ENCODE data around the gene COL26A1.

The COL26A1 gene

DNA sequence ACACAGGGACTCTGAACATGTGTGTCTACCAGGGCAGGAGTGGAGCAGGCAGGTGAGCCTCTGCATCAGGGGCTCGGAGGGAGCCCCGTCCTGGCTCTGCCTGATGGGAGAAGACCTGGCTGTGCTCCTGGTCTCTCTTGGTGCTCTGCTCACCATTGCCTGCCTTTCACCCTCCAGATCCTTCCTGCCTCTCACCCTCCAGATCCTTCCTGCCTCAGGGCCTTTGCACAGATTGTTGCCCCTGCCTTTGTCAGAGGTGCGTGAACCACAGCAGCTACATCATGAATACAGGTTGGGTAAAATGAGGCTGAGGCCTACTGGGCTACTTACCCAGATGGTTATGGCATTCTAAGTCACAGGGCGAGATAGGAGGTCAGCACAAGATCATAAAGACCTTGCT is 16.6 kb downstream of the COL26A1 start:
- no peak for DNase-seq (ENCODE audit: low read depth in 2 of 2)
- TF ChIP-seq, protein P1, sequence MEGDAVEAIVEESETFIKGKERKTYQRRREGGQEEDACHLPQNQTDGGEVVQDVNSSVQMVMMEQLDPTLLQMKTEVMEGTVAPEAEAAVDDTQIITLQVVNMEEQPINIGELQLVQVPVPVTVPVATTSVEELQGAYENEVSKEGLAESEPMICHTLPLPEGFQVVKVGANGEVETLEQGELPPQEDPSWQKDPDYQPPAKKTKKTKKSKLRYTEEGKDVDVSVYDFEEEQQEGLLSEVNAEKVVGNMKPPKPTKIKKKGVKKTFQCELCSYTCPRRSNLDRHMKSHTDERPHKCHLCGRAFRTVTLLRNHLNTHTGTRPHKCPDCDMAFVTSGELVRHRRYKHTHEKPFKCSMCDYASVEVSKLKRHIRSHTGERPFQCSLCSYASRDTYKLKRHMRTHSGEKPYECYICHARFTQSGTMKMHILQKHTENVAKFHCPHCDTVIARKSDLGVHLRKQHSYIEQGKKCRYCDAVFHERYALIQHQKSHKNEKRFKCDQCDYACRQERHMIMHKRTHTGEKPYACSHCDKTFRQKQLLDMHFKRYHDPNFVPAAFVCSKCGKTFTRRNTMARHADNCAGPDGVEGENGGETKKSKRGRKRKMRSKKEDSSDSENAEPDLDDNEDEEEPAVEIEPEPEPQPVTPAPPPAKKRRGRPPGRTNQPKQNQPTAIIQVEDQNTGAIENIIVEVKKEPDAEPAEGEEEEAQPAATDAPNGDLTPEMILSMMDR (IDR thresholded peaks at IDR 0.05; ENCODE audit: low read depth, low read length), result no peak
- no peak overlapping the region for H3K4me3 ChIP-seq (replicated peaks in 1 of 2; ENCODE audit: low read depth in 2 of 2, low read length in 2 of 2)

GRCh38 chr7:101381549-101382111 is 19.0 kb downstream of the COL26A1 start:
- no peak for DNase-seq (ENCODE audit: low read depth in 2 of 2)
- H3K4me3 ChIP-seq (replicated peaks in 1 of 2; ENCODE audit: low read depth in 2 of 2, low read length in 2 of 2), result no peak overlapping the region
- TF ChIP-seq, protein P1 (IDR thresholded peaks at IDR 0.05; ENCODE audit: low read depth, low read length), result no peak

- no peak for DNase-seq (ENCODE audit: low read depth in 2 of 2)
Measured at GRCh38 chr7:101382937-101383336, 20.3 kb downstream of the COL26A1 start.

DNA sequence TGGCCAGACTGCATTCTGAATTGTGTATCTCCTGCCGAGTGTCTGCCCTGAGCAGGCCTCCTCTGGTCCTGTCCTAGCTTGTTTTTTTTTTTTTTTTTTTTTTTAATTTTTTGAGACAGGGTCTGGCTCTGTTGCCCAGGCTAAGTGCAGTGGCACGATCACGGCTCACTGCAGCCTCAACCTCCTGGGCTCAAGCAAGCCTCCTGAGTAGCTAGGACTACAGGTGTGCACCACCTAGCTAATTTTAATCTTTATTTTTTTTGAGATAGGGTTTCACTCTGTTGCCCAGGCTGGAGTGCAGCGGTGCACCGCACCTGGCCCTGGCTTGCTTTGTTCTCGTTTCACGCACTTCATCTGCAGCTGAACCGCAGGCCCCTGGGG is 23.5 kb downstream of the COL26A1 start:
- TF ChIP-seq, protein P1 (IDR thresholded peaks at IDR 0.05; ENCODE audit: low read depth, low read length), result no peak
- no peak for DNase-seq (ENCODE audit: low read depth in 2 of 2)
- H3K4me3 ChIP-seq (replicated peaks in 1 of 2; ENCODE audit: low read depth in 2 of 2, low read length in 2 of 2), result no peak overlapping the region

More at GRCh38 chr7:101382937-101383336, 20.3 kb downstream of the COL26A1 start:
- TF ChIP-seq, protein P1 (IDR thresholded peaks at IDR 0.05; ENCODE audit: low read depth, low read length), result no peak
- H3K4me3 ChIP-seq (replicated peaks in 1 of 2; ENCODE audit: low read depth in 2 of 2, low read length in 2 of 2), result no peak overlapping the region

- TF ChIP-seq, protein P1 (IDR thresholded peaks at IDR 0.05; ENCODE audit: low read depth, low read length), result no peak
- DNase-seq (ENCODE audit: low read depth in 2 of 2), result no peak
- H3K4me3 ChIP-seq (replicated peaks in 1 of 2; ENCODE audit: low read depth in 2 of 2, low read length in 2 of 2), result peak overlapping the region in 1 of 2 donors; percentile 18
Measured at GRCh38 chr7:101386558-101387231, 24.0 kb downstream of the COL26A1 start.

DNA sequence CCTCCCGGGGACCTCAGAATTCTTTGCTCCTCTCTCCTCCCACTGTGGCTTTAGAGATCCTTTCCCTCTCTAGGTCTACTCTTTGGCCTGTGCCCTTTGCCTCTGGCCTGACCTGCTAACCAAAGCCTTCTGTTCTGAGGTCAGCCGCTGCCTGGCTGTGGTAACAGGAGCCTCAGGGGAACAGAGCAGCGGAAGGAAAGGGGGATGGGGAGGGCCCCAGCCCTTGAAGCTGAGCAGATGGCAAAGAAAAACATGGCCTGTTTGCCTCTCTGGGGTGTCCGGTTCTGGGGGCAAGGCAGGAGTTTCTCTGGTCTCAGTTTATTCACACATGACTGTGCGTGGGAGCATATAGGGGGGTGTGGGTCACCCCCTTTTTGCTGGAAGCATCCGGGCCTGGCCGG is 28.2 kb downstream of the COL26A1 start:
- TF ChIP-seq, protein P1 (IDR thresholded peaks at IDR 0.05; ENCODE audit: low read depth, low read length), result no peak
- no peak overlapping the region for H3K4me3 ChIP-seq (replicated peaks in 1 of 2; ENCODE audit: low read depth in 2 of 2, low read length in 2 of 2)
- peak; percentile 44 to 57 for DNase-seq (ENCODE audit: low read depth in 2 of 2)
